HG03354 (cell line): ENCODE measurements around the gene MEX3B.
"Not testable (repeated sequence)": the region's sequence is repeated elsewhere in the genome, so short reads cannot be mapped to it uniquely, and the experiment has no call there.

Source experiments
- ATAC-seq: cut with Tn5 transposase; IDR thresholded peaks from one replicate; pipeline ENCODE4 v1.9.1; 2021; ENCODE audit warnings: mild to moderate bottlenecking; ENCODE audit not compliant: unreplicated experiment, poor library complexity, severe bottlenecking

MEX3B gene

GRCh38 chr15:82018201-82018600, 27.6 kb downstream of the MEX3B start:
- ATAC-seq, result no peak

- no peak for ATAC-seq
Observed at GRCh38 chr15:82017656-82018055, 28.2 kb downstream of the MEX3B start.

- no peak for ATAC-seq
Observed at GRCh38 chr15:82014989-82015388, 30.8 kb downstream of the MEX3B start.

DNA sequence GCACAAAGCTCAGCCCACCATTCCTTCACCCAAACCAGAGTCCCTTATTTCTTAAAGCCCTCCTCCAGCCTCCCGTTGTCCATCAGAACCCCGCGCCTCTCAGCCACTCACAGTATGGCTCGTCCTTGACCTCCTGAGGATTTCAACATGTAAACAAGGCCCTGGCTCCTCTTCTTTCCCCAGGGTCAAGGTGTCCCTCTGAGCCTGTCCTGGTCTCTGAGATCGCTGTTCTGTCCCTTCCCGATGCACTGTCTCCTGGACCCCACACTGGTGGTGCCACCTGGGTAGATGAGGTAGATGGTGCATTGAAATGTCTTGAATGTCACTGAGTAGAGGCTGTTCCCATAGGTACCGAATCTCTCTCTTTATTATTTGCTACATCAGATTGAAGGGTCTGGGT, 32.9 kb downstream of the MEX3B start:
- ATAC-seq, result no peak

DNA sequence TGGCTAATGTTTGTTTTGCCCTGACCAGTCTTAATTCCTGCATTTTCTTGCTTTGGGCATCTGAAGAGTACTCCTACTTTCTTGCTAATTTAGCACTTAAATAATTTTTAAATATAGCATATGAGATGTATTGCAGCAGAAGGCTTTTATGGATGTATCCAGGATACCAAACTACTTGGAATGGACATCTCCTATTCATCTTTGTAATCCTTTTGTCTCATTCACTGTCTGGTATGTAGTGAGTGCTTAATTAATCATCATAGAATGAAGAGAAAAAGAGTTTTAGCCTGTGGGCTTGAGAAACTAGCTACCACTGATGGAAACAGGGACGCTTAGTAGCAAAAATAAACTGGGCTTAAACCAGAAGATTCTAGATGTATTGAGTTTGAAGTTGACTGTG, 40.6 kb downstream of the MEX3B start:
- no peak for ATAC-seq

GRCh38 chr15:82003916-82004315, 41.9 kb downstream of the MEX3B start:
- no peak for ATAC-seq

DNA sequence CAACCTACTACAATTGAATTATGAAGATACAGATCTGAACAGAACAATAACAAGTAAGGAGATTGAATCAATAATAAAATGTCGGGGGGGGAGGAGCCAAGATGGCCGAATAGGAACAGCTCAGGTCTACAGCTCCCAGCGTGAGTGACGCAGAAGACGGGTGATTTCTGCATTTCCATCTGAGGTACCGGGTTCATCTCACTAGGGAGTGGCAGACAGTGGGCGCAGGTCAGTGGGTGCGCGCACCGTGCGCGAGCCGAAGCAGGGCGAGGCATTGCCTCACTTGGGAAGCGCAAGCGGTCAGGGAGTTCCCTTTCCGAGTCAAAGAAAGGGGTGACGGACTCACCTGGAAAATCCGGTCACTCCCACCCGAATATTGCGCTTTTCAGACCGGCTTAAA, 50.7 kb downstream of the MEX3B start:
- ATAC-seq, result not testable (repeated sequence)

- no peak for ATAC-seq
Observed at GRCh38 chr15:81992523-81992922, 53.3 kb downstream of the MEX3B start.
